ENCODE results near the gene CARMIL1.

Gene CARMIL1

DNA sequence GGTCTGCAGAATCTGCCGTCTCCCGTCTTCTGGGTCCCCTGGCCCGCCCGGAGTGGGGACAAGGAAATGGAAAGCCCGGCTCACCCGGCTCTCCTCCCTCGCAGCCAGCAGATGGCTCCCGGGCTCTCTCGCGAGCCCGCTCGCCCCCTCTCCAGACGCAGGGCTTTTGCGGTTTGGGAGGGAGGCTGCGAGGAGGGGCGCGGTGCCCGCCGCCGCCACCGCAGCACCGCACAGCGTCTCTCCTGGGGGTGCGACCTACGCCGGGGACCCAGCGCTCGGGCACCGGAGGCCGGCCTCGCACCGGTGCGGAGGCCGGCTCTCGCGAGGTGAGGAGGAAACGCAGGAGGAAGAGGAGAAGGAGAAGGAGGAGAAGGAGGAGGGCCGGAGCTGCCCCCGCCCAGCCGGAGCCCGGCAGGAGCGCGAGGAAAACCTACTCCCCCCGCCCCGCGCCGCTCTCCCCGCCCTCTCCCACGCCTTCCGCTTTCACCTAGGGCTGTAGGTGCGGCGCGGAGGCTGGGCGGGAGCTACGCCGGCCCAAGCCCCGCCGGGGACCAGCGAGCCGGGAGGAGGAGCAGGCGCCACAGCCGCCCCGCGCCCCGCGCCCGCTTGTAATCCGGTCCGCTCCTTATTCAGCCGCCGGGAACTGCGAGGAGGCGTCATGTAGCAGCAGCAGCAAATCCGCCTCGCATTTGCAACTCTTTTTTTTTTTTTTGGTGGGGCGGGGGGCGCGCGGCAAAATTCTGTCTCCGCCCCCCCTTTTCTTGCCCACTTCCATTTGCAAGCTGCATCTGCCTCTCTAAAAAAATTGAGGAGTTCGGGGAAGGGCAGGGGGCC, at the start of gene CARMIL1:
CARMIL1 (plus strand) TSS at position 461 of the 834 bp plus-strand sequence. CDS start 422 bp downstream, outside the sequence.
- peak; percentile 14 for DNase-seq

DNA sequence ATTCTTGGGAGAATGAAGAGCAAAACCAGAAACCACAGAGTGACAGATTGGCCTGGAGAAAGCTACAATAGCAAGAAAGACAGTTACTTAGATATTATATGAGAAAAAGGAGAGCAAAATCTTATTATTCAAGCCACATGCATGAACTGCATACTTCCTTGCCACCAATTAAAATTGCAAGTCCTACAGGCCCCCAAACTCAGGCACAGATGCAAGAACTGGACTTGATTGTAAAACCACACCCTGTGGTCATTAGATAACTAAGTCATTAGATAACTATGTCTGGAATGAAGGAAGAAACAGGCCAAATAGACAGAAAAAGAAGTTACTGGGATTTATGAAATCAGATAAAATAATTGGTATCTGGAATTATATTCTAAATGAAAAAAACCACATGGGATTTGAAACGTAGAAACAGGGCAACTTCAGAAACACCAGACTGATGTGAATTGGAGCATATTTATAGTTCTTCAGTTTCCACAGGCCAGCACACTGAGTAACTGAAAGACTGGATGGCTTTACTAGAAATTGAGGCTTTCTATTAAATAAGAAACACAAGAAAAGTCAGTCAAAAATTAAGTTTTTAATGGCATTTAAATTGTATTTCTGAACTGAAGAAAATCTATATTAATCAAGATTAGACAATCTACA, 49.4 kb upstream of the CARMIL1 start:
- no peak for DNase-seq

DNA sequence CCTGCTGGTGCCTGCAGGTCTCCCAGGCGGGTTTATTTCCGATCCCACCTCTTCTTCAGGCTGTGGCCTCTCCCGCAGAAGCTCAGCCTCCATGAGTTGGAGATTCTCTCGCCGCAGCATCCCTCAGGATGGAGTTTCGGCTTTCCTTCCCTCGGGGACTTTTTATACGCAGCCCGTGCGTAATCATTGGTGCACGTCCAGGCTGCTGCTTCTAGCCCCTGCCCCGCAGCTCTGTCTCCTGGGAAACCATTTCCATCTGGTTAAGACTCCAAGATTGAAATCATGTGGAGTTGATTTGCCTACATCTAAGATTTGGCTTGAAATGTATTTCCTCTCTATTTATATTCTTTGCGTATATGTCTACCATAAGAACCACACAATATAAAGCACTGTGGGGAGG, 46.7 kb upstream of the CARMIL1 start:
- no peak for DNase-seq

DNA sequence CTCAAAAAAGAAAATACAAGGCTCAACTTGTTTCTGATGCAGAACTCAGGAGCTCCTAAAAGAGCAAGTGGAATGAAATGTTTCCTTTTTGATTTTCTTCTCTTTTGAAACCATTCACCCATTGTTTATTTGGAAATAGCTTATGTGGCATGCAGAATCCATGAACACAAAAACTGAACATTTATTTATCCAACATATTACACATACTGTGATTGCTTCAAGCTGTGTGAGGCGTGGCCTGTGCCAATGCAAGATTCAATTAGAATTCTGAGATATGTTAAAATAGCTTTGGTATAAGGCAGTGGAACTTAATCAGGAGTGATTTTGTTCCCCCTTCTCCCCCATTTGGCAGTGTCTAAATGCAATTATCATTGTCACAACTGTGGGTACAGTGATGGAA, 45.9 kb upstream of the CARMIL1 start:
- DNase-seq = no peak

DNA sequence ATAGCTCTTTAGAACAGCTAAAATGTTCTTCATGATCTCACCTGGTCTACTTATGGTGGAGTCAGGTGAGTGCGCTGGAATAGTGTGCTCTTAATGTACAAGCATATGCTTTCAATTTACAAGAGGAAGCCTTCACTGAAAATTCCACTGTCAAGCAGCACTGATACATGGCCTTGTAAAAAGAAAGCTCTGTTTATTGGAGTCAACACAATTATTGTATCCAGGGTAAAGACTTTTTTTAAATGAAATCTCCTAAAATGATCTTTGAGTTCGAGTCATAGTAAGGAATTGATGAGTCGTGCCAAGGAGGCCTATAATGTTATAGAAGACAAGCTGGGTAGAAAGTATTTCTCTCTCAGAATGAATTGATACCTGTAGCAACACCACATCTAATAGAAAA, 41.6 kb upstream of the CARMIL1 start:
- DNase-seq = no peak

DNA sequence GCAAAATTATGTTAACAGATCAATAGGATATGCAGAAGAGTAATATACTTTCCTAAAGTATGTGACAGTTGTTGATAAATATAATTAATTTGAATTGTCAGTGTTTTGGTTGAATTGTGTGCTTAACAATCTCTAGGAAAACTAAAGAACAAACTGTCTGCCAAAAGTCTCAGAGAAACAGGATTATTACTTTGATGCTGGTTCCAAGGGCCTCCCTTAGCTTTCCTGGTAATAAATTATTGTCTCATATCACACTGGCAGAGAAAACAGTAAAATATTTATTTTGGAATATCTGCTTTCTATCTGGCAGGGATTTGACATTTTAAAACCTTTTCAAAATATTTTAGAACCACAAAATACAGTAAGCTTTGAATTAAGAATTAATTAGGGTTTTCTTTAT, 40.1 kb upstream of the CARMIL1 start:
- no peak for DNase-seq

DNA sequence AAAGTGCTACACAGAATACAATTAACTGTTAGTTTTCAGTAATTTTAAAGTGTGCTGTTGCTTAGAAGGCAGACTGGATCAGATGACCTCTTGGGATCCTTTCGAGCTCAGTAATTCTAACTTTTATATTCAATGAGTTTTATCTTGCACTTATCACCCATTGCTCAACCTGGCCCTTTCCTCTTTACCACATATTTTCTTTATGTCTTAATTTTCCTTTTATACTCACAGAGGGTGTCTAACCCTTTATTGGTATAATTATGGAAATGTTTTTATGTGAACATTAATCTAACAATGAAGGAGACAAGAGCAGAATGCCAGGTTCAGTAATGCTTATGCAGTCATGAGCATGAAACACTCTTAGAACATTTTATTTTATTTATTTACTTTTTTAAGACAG, 39.7 kb upstream of the CARMIL1 start:
- no peak for DNase-seq

DNA sequence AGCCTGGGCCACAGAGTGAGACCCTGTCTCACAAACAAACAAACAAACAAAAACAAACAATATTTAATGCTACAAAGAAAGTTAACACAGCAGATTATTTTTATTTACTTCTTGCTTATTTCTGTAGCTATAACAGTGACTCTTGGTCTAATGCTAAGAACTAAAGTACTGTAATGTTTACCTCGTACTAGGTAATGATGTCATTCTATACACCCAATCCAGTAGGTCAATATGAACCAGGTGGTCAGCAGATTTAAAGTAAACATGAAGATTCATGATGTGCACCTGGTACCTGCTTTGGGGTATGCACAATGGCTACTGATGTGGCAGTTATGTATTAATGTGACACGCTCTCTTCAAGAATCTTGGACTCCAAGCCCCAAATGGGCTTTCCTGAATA, 36.6 kb upstream of the CARMIL1 start:
- no peak for DNase-seq

DNA sequence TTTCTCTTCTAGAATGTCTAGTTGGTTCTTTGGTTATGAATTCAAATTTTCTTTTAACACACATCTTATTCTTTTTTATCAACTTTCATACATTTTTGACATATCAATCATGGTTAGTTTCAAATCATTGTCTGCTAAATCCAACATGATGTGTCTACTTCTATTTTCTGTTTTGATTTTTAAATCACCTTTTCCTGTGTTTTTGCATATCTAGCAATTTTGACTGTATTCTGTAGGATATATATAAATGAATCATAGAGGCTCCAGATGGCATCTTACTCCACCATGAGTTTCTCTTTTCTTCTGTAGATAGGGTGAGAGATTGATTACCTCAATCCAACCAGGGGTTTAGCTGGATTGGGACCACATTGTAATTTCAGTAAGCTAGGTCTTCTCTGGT, 34.3 kb upstream of the CARMIL1 start:
- no peak for DNase-seq

DNA sequence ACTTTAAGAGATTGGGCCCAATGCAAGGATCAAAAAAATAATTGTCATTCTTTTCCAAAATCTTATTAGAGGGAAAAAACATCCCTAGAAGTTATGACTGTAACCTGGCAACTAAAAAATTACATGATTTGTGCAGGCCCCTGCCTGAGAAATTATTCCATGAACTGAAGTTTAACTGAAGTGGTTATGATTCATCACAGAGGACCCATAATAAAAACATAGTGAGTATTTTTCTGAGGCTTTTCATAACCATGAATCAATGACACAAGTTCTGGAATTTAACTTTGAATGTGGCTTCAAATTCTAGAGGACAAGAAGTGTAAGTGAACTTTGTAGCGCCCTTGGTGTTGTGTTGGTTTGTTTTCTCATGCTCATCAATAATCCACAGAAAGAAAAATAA, 31.1 kb upstream of the CARMIL1 start:
- no peak for DNase-seq

DNA sequence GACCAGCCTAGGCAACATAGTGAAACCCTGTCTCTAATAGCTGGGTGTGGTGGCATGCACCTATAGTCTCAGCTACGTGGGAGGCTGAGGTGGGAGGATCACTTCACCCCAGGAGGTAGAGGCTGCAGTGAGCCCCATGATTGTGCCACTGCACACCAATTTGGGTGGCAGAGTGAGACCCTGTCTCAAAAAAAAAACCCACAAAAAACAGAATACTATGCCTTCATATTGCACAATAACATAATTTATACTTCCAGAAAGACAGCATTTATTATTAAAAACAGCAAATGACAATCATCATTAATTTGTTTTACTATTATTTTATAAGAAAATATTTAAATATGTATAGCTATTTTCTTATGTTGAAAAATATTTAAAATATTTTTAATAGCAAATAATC, 30.0 kb upstream of the CARMIL1 start:
- DNase-seq = no peak

DNA sequence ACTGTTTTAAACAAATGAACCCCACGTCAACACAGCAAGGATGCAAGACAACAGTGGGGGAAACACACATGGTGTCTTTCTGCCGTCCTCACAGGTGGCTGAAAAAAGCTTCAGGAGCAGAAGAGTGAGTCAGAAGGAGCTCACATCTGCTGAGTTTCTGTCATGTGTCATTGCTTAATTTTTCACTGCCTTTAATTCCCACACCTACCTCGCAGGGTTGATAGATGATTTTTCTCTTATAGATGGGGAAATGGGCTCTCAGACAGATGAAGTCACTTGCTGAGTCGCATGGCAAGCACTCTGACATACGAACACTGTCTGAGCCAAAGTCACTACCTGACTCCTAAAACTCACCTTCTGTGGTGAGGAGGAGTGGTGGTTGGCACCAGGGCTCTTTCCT, 28.3 kb upstream of the CARMIL1 start:
- DNase-seq = no peak

DNA sequence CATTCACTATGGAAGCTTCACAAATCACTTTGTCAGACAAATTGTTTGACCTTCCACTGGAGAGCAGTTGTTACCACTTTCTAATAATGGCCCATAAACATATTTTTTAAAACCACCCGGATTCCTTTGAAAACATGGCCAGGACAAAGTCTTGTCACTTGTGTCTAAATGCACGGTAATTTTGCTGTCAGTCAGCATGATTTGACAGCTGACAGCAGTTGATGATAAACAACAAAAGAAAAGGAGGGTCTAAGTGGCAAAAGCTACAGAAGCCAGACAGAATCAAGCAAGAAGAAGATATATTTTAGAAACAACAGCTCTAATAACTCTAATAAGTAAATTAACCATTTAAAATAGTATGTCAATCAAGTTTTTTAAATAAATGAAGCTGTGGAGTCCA, 27.7 kb upstream of the CARMIL1 start:
- no peak for DNase-seq

DNA sequence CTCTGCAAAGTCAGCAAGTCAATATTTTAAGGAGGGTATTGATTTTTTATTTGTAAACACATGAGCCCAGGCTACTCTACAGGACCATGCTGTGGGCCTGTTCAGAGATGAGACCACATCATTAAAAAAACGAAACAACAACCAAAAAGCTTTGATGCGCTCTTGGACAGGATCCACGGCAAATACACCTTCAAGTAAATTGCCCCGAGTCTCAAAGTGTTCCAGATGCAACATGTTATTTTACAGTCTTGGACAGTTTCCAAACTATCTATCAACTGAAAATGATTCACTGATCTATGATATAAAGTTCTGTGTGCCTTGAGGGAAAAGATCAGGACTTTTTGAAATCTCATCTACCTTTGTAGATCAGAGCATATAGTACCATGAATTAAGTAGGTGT, 25.8 kb upstream of the CARMIL1 start:
- DNase-seq = no peak

DNA sequence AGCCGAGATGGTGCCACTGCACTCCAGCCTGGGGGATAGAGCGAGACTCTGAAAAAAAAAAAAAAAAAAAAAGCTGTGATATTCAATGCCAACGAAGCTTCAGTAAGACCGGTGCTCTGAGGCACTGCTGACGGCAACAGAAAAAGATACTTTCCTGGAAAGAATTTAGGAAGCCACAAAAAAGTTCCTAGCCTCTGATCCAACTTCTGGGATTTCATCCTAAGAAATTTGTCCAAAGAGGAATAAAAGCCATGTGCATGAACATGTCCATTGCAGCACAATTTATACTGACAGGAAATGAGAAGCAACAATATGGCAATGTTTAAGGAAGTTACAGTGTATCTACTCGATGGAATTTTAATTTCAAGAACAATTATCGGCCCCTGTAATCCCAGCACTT, 24.5 kb upstream of the CARMIL1 start:
- DNase-seq = no peak

DNA sequence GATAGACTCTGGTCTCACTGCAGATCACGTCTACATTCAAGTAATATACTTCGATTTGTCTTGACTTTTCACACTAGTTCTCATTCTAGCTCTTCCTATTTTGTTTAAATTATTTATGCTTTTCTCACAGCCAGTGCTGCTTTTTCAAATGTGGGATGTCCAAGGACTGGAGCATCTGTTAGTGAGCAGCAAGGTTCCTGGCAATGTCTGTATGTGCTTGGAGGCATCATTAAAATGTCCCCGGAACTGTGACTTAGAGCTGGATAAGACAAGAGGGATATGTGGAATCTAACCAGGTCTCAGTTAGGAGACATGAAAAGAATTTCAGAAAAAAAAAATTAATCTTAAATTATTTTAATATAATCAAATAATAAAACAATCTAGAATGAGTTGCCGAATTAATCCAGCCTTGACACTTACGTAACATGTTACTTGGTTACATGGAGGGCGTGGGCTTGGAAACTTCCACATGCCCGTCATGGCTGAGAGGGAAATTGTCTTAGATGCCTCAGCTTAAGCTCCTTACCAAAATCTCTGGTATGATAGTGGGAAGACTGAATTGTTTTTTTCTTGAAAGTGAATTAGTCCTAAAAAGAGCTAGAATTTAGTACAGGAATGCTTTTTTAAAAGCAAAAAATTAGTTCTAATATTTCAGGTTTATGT, 21.4 kb upstream of the CARMIL1 start:
- DNase-seq = no peak

DNA sequence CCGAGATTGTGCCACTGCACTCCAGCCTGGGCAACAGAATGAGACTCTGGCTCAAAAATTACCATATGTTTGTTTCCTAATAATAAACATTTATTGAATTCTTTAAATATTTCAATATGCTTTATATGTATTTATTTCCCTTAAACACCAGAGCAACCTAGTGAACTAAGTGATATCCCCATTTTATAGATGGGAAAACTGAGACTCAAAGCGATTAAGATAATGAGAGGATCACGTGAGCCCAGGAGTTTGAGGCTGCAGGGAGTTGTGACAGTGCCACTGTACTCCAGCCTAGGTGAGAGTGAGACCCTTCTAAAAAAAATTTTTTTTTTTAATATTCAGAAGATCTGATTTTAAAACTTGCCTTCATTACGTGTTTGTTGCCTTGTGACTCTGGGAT, 19.4 kb upstream of the CARMIL1 start:
- no peak for DNase-seq

DNA sequence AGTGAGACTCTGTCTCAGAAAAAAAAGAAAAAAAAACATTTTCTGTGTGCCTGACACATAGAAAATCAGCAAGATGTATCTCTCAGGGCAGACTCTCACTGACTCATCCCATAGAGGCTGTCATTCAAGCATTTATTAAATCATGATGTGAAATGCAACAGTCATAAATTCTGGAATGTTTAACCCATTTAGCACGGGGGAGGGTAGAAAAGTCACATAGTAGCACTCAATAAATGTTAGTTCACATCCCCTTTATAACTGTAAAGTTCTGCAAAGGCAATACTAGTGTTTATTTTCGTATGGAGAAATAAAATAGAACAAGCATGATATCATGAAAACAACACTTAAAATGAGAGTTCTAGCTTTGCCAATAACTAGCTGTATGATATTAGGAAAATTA, 15.5 kb upstream of the CARMIL1 start:
- DNase-seq = no peak

DNA sequence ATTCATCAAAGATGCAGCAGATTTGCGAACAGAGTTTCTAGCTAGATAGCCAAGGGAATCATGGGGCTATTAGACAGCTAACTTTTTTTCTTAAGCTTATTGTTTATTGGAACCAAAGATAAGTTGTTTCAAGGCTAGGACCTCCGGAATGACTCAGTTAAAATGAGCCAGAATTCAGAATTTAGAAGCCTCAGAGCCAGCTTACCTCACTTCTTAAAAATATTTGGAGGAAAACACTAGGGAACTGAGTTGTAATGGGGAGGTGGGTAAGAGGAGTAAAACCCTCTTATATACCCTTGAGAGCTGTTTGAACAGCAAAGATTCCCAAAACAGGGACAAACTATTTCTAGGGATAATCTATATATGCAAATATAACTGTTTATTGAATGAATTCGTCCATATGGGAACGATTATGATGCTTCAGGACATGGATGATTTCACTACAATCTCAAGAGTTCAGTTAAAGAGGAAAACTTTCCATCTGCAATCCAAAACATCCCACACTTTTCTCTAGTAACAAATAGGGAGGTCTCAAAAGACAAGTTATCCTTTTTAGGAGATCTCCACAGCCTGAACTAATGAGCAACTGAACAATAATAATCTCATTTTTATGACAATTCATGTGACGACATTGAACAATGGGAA, 12.6 kb upstream of the CARMIL1 start:
- no peak for DNase-seq

DNA sequence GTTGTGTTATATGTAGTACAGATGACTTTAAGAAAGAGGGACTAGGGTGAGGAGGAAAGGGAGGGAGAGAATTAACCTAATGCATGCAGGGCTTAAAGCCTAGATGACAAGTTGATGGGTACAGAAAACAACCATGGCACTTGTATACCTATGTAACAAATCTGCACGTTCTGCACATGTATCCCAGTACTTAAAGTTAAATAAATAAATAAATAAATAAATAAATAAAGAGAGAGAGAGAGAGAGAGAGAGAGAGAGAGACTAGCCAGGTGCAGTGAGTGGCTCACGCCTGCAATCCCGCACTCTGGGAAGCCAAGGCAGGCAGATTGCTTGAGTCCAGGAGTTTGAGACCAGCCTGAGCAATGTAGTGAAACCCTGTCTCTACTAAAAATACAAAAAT, 11.5 kb upstream of the CARMIL1 start:
- no peak for DNase-seq

DNA sequence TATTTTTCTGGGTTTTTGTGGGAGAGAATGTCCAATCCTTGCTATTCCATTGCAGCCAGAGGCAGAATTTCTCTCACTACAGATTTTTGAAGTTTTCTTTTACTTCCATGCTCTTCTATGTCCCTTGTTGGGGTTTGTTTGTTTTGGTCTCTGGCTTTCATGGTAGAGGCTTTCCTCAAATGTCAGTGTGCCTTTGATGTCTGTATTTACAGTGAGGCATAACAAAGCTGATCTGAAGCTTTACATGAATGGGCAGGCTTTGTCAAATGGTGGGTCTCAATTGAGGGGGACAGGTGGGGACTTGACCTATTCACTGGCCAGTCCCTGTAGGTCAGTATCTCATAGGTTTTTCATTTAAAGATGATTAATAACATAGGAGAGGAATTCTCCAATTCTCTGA, 8.6 kb upstream of the CARMIL1 start:
- DNase-seq = no peak

DNA sequence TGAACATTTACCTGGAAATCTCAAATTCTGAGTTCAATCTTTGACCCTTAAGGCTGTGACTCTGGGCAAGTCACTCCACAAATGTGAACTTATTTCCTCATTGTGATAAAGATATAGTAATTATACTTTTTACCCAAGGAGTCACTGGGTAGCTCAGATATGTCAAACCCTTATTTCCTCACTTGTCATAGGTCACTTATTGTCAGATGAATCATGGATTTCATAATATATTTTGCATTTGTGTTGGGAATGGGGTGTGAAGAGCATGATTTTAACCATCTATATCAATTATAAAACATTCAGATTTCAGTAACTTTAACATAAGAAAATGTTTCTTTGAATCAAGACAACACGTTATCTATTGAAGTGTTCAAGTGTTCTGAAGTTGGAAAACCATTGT, 3.7 kb upstream of the CARMIL1 start:
- DNase-seq = no peak

DNA sequence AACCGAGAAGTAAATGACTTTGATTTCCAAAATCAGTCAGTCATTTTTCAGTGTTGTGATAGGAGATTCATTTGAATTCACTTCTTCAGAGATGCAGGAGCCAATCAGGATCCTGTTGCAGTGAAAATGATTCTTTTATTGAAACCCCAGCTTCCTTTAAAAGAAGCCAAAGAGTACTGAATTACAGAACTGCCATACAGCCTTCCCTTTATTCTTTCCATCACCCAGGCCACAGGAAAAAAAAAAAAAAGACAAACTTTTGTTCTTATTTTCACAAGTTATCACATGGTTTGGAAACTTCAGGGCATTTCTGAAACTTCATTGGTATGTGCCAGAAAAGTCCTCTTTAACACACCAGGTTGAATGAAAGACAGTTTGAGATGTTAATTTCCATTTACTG, 1.8 kb upstream of the CARMIL1 start:
- no peak for DNase-seq

DNA sequence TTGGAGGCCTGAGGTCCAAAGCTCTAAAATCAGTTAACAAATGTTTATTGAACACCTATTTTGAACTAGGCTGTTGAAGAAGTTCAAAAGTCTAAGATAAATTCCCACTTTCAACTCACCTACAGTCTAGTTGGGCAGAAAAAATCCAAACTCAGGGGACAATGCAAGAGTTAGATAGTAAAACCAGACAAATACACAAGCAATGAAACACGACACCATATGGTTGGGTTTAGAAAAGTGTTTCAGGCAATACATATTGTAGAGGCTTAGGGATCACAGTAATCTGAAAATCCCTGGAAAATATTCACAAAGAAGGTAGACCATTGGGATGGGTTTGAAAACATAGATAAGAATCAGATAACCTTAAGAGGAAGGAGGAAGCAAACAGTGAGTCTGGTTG, 1.3 kb upstream of the CARMIL1 start:
- DNase-seq = no peak
